Upper lobe of left lung (tissue), 4 donors: ENCODE measurements around the gene PITPNM3.

Experiments
- EP300 ChIP-seq, 4 donors: sonication (generic); formaldehyde crosslinking; IDR thresholded peaks; one replicate each; pipeline ENCODE4 v1.5.1; 2017; ENCODE audit warnings: antibody characterized with exemption in 4 of 4, control low read depth in 2 of 4
- POLR2A ChIP-seq, 4 donors: fragments of 450-650 bp; IDR thresholded peaks; one replicate each; pipeline ENCODE4 v1.5.1; 2016 to 2017; ENCODE audit warnings: antibody characterized with exemption in 4 of 4, mild to moderate bottlenecking in 2 of 4
- POLR2AphosphoS5 ChIP-seq, 2 donors: sonication (generic); formaldehyde crosslinking; IDR thresholded peaks; one replicate each; pipeline ENCODE4 v1.5.1; 2017; ENCODE audit warnings: antibody characterized with exemption in 2 of 2
- TF ChIP-seq, protein P1 (sequence below), 6 experiments: fragments of 450-650 bp in 4 of 6; fragments of 200-600 bp in 2 of 6; sonication (generic) in 2 of 6; IDR thresholded peaks; one replicate each; pipeline ENCODE4 v1.5.1; 2016 to 2019; ENCODE audit warnings: antibody characterized with exemption in 6 of 6

DNA sequence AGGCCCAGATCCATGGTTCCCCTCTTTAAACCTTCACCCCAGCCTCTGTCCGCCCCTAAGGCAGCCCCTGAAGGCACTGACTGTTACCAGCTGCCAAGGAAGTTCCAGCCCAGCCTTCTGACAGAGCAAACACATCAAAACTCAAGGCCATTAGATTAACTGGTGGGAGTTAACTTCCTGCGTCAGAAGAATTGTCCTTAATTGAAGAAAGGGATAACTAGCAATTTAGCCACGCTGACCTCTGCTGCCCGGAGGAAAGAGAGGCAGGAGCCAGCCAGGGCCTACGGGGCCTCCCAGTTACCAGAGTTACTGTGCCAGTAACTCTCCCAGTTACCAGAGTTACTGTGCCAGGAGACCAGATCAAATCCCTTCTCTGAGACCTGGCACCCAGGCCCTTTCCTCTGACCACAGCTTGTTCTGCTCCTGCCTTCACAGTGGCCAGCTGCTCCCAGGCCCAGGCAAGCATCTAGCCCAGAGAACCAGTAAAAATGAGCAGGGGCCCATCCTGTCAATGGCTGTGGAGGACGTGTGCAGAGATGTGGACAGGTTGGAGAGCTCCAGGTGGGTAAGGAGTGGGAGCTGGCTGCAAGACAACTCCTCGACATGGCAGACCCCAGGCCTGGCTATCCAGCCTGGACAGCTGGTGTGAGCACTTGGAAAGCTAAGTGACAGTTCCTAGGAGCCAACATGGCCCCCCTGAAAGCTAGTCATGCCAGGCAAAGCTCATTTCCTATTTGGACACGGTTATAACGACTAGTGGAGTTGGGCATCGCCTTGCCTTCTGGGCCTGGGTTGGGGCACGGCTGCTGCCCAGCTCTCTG lies 2.8 kb upstream of the PITPNM3 start:
- TF ChIP-seq POLR2A (IDR thresholded peaks at IDR 0.05) = no peak
- TF ChIP-seq, protein P1, sequence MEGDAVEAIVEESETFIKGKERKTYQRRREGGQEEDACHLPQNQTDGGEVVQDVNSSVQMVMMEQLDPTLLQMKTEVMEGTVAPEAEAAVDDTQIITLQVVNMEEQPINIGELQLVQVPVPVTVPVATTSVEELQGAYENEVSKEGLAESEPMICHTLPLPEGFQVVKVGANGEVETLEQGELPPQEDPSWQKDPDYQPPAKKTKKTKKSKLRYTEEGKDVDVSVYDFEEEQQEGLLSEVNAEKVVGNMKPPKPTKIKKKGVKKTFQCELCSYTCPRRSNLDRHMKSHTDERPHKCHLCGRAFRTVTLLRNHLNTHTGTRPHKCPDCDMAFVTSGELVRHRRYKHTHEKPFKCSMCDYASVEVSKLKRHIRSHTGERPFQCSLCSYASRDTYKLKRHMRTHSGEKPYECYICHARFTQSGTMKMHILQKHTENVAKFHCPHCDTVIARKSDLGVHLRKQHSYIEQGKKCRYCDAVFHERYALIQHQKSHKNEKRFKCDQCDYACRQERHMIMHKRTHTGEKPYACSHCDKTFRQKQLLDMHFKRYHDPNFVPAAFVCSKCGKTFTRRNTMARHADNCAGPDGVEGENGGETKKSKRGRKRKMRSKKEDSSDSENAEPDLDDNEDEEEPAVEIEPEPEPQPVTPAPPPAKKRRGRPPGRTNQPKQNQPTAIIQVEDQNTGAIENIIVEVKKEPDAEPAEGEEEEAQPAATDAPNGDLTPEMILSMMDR (IDR thresholded peaks at IDR 0.05) = peak in 1 of 6 experiments; percentile 21
- no peak for TF ChIP-seq POLR2AphosphoS5 (IDR thresholded peaks at IDR 0.05)
- TF ChIP-seq EP300 (IDR thresholded peaks at IDR 0.05) = no peak
